Renal pelvis (tissue), 4 donors: Measurements from ENCODE around the gene TRIM2. TPM values are rescaled to one million over a fixed set of nuclear protein-coding genes. Genes with fewer than 3 reads are reported as not detected.

Experiments used
- DNase-seq: peaks from one replicate; pipeline ENCODE4 v3.0.0-alpha.2; 2013
- polyA plus RNA-seq, 3 donors: library from polyadenylated mRNA; unstranded; fragments of 120-200 nt; gene quantifications; one replicate each; pipeline ENCODE4 v1.2.1, GENCODE V29; 2013; ENCODE audit not compliant: insufficient read length in 3 of 3

Gene TRIM2
- polyA plus RNA-seq, 3 donors, result 67.8 to 85.8 (median 80.7) TPM

DNA sequence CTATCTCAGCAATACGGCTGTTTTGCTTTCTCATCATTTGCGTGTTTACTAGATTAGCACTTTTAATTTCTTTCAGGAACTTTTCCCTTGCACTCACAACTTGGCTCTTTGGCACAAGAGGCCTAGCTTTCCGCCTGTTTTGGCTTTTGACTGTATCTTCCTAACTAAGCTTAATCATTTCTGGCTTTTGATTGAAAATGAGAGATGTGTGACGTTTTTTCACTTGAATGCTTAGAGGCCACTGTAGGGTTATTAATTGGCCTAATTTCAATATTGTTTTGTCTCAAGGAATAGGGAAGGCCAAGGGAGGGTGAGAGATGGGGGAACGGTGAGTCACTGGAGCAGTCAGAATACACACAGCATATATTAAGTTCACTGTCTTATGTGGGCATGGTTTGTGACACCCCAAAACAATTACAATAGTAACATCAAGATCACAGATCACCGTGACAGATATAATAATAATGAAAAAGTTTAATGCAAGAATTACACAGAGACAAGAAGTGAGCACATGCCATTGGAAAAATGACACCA is 167.5 kb downstream of the TRIM2 start:
- DNase-seq, result no peak

DNA sequence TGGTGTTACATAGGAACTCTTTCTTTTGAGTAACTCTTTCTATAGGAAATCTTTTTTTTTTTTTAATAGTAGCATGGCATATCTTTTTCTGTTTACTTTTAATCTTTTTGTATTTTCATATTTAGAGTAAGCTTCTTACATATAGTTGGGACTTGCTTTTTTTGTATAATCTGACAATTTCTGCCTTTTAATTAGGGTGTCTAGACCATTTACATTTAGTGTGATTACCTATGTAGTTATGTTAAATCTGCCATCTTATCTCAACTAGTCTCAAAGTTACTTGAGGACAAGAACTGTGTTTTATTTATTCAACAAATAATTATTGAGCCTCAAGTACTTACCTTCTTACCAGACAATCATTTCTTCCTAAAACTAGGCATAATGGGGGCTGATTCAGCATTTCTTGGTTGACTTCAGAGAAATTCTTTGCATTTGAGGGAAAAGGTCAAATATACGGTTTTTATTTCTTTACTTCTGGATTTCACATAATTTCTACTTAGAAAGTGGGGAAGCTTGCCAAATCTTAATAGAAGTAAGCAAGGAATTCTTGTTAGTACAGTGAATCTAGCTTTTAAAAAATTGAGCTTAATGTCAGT is 168.8 kb downstream of the TRIM2 start:
- DNase-seq, result no peak

DNA sequence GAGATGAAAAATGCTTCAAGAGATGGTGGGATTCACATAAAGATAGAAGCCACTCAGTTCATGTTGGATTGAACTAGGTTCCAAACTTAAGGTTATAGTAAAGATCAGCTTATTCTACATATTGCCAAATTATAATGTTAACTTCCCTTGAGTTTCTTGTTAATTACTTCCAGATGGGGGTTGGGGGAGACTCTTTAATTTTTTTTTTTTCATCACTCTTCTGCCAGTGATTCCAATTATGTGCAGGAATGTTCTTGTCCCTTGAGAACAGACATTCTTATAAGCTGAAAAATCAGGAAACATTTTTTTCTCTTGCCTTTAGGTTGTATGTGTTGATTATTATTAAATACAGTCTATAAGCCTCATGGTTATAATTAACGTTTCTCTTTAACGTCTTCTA is 170.2 kb downstream of the TRIM2 start:
- no peak for DNase-seq

DNA sequence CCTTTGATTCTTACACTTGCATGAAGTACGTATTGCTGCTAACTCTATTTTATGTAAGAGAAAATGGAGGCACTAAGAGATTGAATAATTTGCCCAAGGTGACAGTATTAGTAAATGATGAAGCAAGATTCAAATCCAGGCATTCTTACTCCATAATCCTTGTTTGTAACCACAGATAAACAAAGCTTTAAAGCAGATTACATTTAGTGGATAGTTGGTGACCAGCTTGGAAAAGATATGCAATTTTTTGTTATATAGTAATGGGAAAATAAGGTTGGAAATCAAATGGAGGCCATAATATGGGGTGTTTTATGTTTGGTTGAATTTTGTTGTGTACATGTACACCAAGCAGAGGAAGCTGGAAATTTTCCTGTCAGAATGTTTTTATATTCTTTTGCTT is 171.1 kb downstream of the TRIM2 start:
- no peak for DNase-seq

DNA sequence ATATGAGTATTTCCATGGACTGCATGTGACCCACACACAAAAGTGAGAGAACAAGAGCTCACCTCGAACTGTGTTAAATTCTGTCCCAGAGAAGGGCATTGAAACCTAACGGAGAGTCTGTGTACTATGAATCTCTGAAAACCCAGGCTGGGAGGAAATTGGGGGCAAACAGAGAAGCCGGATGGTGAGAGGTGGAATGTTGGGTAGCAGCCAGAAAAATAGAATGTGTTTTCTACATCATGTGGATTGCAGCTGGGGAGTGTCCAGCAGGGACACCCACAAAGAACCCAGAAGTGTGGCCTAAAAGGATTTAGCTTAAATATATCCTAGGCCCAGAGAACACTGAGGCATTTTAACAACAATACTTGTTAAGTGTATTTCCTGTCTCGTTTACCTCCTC is 178.9 kb downstream of the TRIM2 start:
- DNase-seq, result no peak

DNA sequence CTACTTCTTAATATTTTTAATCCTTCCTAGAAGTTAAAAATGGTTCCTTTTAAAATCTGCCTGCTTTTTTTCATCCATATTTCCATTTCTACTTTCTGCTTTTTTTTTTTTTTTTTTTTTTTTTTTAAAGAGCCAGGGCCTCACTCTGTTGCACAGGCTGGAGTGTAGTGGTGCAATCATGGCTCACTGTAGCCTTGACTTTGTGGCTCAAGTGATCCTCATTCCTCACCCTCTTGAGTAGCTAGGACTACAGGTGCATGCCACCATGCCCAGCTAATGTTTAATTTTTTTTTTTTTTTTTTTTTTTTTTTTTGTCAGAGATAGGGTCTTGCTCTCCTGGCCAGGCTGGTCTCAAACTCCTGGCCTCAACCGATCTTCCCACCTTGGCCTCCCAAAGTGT is 179.9 kb downstream of the TRIM2 start:
- DNase-seq, result no peak

DNA sequence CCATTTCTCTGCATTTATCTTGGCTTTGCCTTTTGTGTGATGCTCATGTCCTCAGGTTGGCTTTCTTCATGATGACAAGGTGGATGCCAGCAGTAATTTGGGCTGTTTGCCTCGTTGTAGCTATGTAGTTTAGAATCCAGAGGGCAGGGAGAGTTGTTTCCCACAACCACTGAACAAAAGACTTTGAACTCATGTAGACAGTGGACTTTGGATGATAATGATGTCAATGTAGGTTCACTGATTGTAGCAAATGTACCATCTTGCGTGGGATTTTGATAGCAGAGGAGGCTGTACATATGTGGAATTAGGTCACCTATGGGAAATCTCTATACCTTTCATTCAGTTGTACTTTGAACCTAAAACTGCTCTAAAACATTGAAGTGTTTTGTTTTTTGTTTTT is 181.5 kb downstream of the TRIM2 start:
- DNase-seq, result no peak

DNA sequence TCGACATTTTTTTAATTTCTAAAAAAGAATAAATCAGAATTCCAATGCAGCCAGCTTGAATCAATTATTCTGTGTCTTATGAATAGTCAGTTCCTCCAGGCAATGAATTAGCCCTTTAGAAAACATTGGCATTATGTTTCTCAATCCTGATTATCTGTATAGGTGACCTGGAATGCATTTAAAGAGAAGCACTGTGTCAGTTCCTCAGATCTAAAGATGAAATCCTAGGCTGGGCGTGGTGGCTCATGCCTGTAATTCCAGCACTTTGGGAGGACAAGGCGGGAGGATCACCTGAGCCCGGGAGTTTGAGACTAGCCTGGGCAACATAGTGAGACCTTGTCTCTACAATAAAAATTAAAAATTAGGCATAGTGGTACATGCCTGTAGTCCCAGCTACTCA is 183.7 kb downstream of the TRIM2 start:
- DNase-seq, result no peak

Other genes with a start within 250 kb of the TRIM2 start
- 10 to 100 TPM; 12.9 to 16.7 (median 16.6) TPM for gene MND1, start 140.2 kb downstream of the TRIM2 start, polyA plus RNA-seq